H1 (cell line): ENCODE measurements around the gene CEBPG. TPM values are rescaled to one million over a fixed set of nuclear protein-coding genes. Genes with fewer than 3 reads are reported as not detected.

Experiments used
- CTCF ChIA-PET: fragments of 300-600 bp; sonication (Branson Sonifier 250); formaldehyde crosslinking; loops from one replicate; lab custom pipeline; 2021; ENCODE audit not compliant: partially characterized antibody; lab: Charles Lee
- POLR2A ChIA-PET: fragments of 300-600 bp; sonication (Branson Sonifier 250); formaldehyde crosslinking; loops from one replicate; lab custom pipeline; 2021; ENCODE audit warnings: inconsistent platforms; ENCODE audit not compliant: partially characterized antibody; lab: Charles Lee
- DNase-seq, 2 experiments: peaks; one replicate each; pipeline versions ENCODE4 v3.0.0 to v3.0.0-alpha.2; 2010 to 2022; ENCODE audit warnings: low spot score in 2 of 2, low read depth in 1 of 2, mixed read lengths in 1 of 2
- FAIRE-seq: peaks from 2 replicates; lab custom pipeline; 2011; peaks lifted over from hg19 to GRCh38; lab: Jason Lieb, UNC
- H2AFZ ChIP-seq: 2 replicates; pipeline ENCODE4 v1.8.1; 2012; ENCODE audit warnings: low read length, inconsistent platforms
- H2AK5ac ChIP-seq: 2 replicates; pipeline ENCODE4 v1.6.1; 2013; ENCODE audit warnings: low read depth, low read length
- H2BK120ac ChIP-seq: replicated peaks from 2 replicates; pipeline ENCODE3; 2013; ENCODE audit warnings: low read depth, low read length, inconsistent platforms
- H2BK12ac ChIP-seq: 2 replicates; pipeline ENCODE4 v1.6.1; 2013; ENCODE audit warnings: low read depth, low read length
- H2BK15ac ChIP-seq: 2 replicates; pipeline ENCODE4 v1.6.1; 2013; ENCODE audit warnings: low read length
- H2BK20ac ChIP-seq: 2 replicates; pipeline ENCODE4 v1.6.1; 2013; ENCODE audit warnings: low read length
- H2BK5ac ChIP-seq: 2 replicates; pipeline ENCODE4 v1.6.1; 2013; ENCODE audit warnings: low read depth, low read length
- H3K14ac ChIP-seq: 2 replicates; pipeline ENCODE4 v1.6.1; 2013; ENCODE audit warnings: inconsistent platforms; ENCODE audit not compliant: insufficient read length
- H3K18ac ChIP-seq: 2 replicates; pipeline ENCODE4 v1.6.1; 2013; ENCODE audit warnings: low read length; ENCODE audit errors: extremely low read depth
- H3K23ac ChIP-seq: 2 replicates; pipeline ENCODE4 v1.6.1; 2013; ENCODE audit warnings: inconsistent platforms; ENCODE audit not compliant: insufficient read length
- H3K23me2 ChIP-seq: 2 replicates; pipeline ENCODE4 v1.6.1; 2013; ENCODE audit warnings: low read depth, low read length
- H3K27ac ChIP-seq: 2 replicates; pipeline ENCODE4 v1.6.1; 2011; ENCODE audit warnings: low read depth, low read length, inconsistent platforms
- H3K27me3 ChIP-seq, 4 experiments: replicated peaks in 1 of 4; 1 replicate in 1 of 4; 2 replicates in 3 of 4; pipeline versions ENCODE4 v1.6.1 to v1.8.1; 2011 to 2013; ENCODE audit warnings: low read length in 3 of 4, mild to moderate bottlenecking in 3 of 4, inconsistent platforms in 2 of 4, mixed read lengths in 2 of 4, moderate library complexity in 1 of 4; ENCODE audit not compliant: control insufficient read depth in 3 of 4, insufficient read depth in 3 of 4; ENCODE audit errors: extremely low read depth in 1 of 4
- H3K36me3 ChIP-seq, 4 experiments: 2 replicates each; pipeline versions ENCODE4 v1.6.1 to v1.8.1; 2011 to 2013; ENCODE audit warnings: mild to moderate bottlenecking in 4 of 4, low read length in 3 of 4, moderate library complexity in 2 of 4, control low read depth in 1 of 4, inconsistent platforms in 1 of 4; ENCODE audit not compliant: insufficient read depth in 4 of 4, control insufficient read depth in 2 of 4
- H3K4ac ChIP-seq: replicated peaks from 2 replicates; pipeline ENCODE3; 2013; ENCODE audit warnings: low read length, low read depth, mixed read lengths, inconsistent platforms; ENCODE audit not compliant: insufficient read length
- H3K4me1 ChIP-seq, 4 experiments: replicated peaks in 1 of 4; 1 replicate in 1 of 4; 2 replicates in 3 of 4; pipeline versions ENCODE4 v1.6.1 to v1.8.1; 2011 to 2013; ENCODE audit warnings: low read length in 3 of 4, inconsistent platforms in 2 of 4, mixed read lengths in 1 of 4; ENCODE audit not compliant: insufficient read depth in 4 of 4, control insufficient read depth in 3 of 4
- H3K4me2 ChIP-seq, 2 experiments: 2 replicates each; pipeline versions ENCODE4 v1.6.1 to v1.8.1; 2011 to 2013; ENCODE audit warnings: low read depth in 2 of 2, low read length in 2 of 2, control low read depth in 1 of 2, inconsistent platforms in 1 of 2, mild to moderate bottlenecking in 1 of 2; ENCODE audit not compliant: insufficient read depth in 1 of 2
- H3K4me3 ChIP-seq, 4 experiments: fragments of 200-600, 300-600 bp in 1 of 4; sonication (generic), shearing (Covaris generic), sonication (Bioruptor Twin) in 1 of 4; 2 replicates each; pipeline versions ENCODE4 v1.5.1 to v1.8.1; 2011 to 2016; ENCODE audit warnings: low read length in 4 of 4, low read depth in 3 of 4, control low read depth in 2 of 4, inconsistent platforms in 2 of 4, mild to moderate bottlenecking in 2 of 4, mixed read lengths in 1 of 4, moderate library complexity in 1 of 4; ENCODE audit not compliant: insufficient read depth in 2 of 4; ENCODE audit errors: extremely low read depth in 1 of 4
- H3K56ac ChIP-seq: replicated peaks from 2 replicates; pipeline ENCODE3; 2013; ENCODE audit warnings: low read depth, mild to moderate bottlenecking, mixed read lengths, low read length, inconsistent platforms; ENCODE audit not compliant: insufficient read length
- H3K79me1 ChIP-seq: 2 replicates; pipeline ENCODE4 v1.6.1; 2013; ENCODE audit warnings: low read depth, low read length, control low read depth
- H3K79me2 ChIP-seq, 2 experiments: 2 replicates each; pipeline versions ENCODE4 v1.6.1 to v1.8.1; 2012 to 2013; ENCODE audit warnings: low read length in 2 of 2, mild to moderate bottlenecking in 2 of 2, inconsistent platforms in 1 of 2; ENCODE audit not compliant: insufficient read depth in 2 of 2, control insufficient read depth in 1 of 2
- H3K9ac ChIP-seq, 4 experiments: replicated peaks in 1 of 4; 1 replicate in 1 of 4; 2 replicates in 3 of 4; pipeline versions ENCODE4 v1.6.1 to v1.8.1; 2011 to 2013; ENCODE audit warnings: low read depth in 3 of 4, low read length in 3 of 4, control low read depth in 2 of 4, mild to moderate bottlenecking in 2 of 4, moderate library complexity in 2 of 4, inconsistent platforms in 1 of 4; ENCODE audit errors: extremely low read depth in 1 of 4
- H3K9me3 ChIP-seq, 2 experiments: 2 replicates each; pipeline versions ENCODE4 v1.6.1 to v1.8.1; 2012 to 2013; ENCODE audit warnings: mild to moderate bottlenecking in 2 of 2, moderate library complexity in 2 of 2, control low read depth in 1 of 2, inconsistent platforms in 1 of 2, low read depth in 1 of 2, low read length in 1 of 2, mixed read lengths in 1 of 2; ENCODE audit not compliant: insufficient read depth in 2 of 2
- H4K20me1 ChIP-seq, 2 experiments: replicated peaks in 1 of 2; 2 replicates each; pipeline versions ENCODE3 to v1.8.1; 2011 to 2013; ENCODE audit warnings: inconsistent platforms in 2 of 2, low read length in 2 of 2, mild to moderate bottlenecking in 1 of 2; ENCODE audit not compliant: insufficient read depth in 2 of 2, control insufficient read depth in 1 of 2
- H4K5ac ChIP-seq: 2 replicates; pipeline ENCODE4 v1.6.1; 2013; ENCODE audit warnings: low read length, low read depth, mixed read lengths, inconsistent platforms; ENCODE audit not compliant: insufficient read length
- H4K8ac ChIP-seq: 2 replicates; pipeline ENCODE4 v1.8.0; 2013; ENCODE audit warnings: mild to moderate bottlenecking, moderate library complexity, low read length, inconsistent platforms; ENCODE audit not compliant: insufficient read depth; ENCODE audit errors: extremely low read depth
- H4K91ac ChIP-seq: replicated peaks from 2 replicates; pipeline ENCODE3; 2013; ENCODE audit warnings: low read length, mixed read lengths, inconsistent platforms; ENCODE audit not compliant: insufficient read length
- RBBP5 ChIP-seq: IDR thresholded peaks from 2 replicates; pipeline ENCODE4 v1.7.1; 2012; ENCODE audit warnings: low read depth, mild to moderate bottlenecking, inconsistent platforms, low read length, moderate library complexity, borderline replicate concordance
- SAP30 ChIP-seq: fragments of 300-600 bp; sonication (generic); IDR thresholded peaks from 2 replicates; pipeline ENCODE4 v1.7.1; 2012; ENCODE audit warnings: low read length, moderate library complexity, mild to moderate bottlenecking, inconsistent platforms; ENCODE audit not compliant: insufficient read depth, insufficient replicate concordance
- TAF1 ChIP-seq: IDR thresholded peaks from 2 replicates; pipeline ENCODE4 v1.6.1; 2011; ENCODE audit warnings: mild to moderate bottlenecking, low read depth, low read length
- TEAD4 ChIP-seq: IDR thresholded peaks from 2 replicates; pipeline ENCODE4 v1.6.1; 2012; ENCODE audit warnings: low read depth, low read length, inconsistent platforms, mixed read lengths
- WGBS, 2 experiments: shearing (Covaris generic) in 1 of 2; methylation state at CpG; one replicate each; pipeline versions ENCODE4 v1.1.6 to v1.1.7; 2013 to 2015; ENCODE audit warnings: low lambda C conversion rate in 2 of 2, mixed read lengths in 2 of 2, inconsistent platforms in 1 of 2, low coverage in 1 of 2, missing lambda C conversion rate in 1 of 2; ENCODE audit not compliant: insufficient replicate concordance in 2 of 2, insufficient coverage in 1 of 2, insufficient read length in 1 of 2; ENCODE audit errors: extremely low coverage in 1 of 2, missing lambda C conversion rate in 1 of 2; 5-methylcytosine and 5-hydroxymethylcytosine counted together
- polyA plus RNA-seq, 7 experiments: library from polyadenylated mRNA; depleted of rRNA in 3 of 7; stranded (reverse) in 5 of 7; unstranded in 2 of 7; fragments of >200 nt in 5 of 7; fragments of 200-250 nt in 2 of 7; gene quantifications; 1 replicate in 5 of 7; 2 replicates in 1 of 7; 4 replicates in 1 of 7; pipeline versions ENCODE4 v1.2.1 to v1.2.3, GENCODE V29; 2011 to 2013; ENCODE audit warnings: missing spikeins in 2 of 7, mixed read lengths in 2 of 7
- total RNA-seq: library from RNA; stranded (reverse); fragmentation: NEBNext Ultra II Directional; extraction: Animal tissue kit (Norgen Biotek cat#: 25700); gene quantifications from 2 replicates; pipeline ENCODE4 v1.2.1, GENCODE V29; 2021

CEBPG gene
- total and polyA plus RNA-seq, 2 of the 8 experiments (the other 6 are each of a cell fraction or from before 2014, with no cell fraction given) = 12.3 to 35.4 TPM

GRCh38 chr19:33395561-33396550 is 22.3 kb downstream of the CEBPG start:
- Histone ChIP-seq H2BK120ac (no peak overlapping the region), H3K18ac (no peak overlapping the region), H2BK15ac (no peak overlapping the region), H4K5ac (no peak overlapping the region), H3K9ac (no peak overlapping the region), H3K79me1 (no peaks in the 10 kb centered on the region; the same call in 1 of the 2 replicates), H3K14ac (no peak overlapping the region), H3K23ac (no peak overlapping the region), H3K27ac (no peak overlapping the region), H4K8ac (no peak overlapping the region), H3K9me3 (no peaks in the 10 kb centered on the region), H3K4ac (no peak overlapping the region), H3K36me3 (no peaks in the 10 kb centered on the region), H3K4me2 (no peak overlapping the region), H2BK5ac (no peak overlapping the region), H2BK20ac (no peak overlapping the region), H3K4me1 (peaks cover 0 to 14% (median 8%) of the 10 kb centered on the region in 4 experiments; a peak in 4 of 7 replicates), H3K27me3 (no peaks in the 10 kb centered on the region), H4K20me1 (peaks cover 4 to 14% of the 10 kb centered on the region in 2 experiments), H4K91ac (no peak overlapping the region), H2AK5ac (no peak overlapping the region), H2BK12ac (no peak overlapping the region), H3K23me2 (no peaks in the 10 kb centered on the region), H2AFZ (no peak overlapping the region), H3K79me2 (no peaks in the 10 kb centered on the region), H3K4me3 (no peak overlapping the region), H3K56ac (no peak overlapping the region)
- POLR2A ChIA-PET = interaction anchor here (0.9 to 2.6 kb wide), 6 partner anchors 8 to 98 kb away, joined by 3 to 13 read pairs (median 4); partner anchors contain the start of gene CEBPG
- CTCF ChIA-PET = interaction anchor here (0.5 to 24.5 kb wide), 12 partner anchors 9 to 382 kb away, joined by 3 to 426 read pairs (median 4); no protein-coding TSS in a partner anchor
- FAIRE-seq = no peak
- no peak for TF ChIP-seq SAP30
- TF ChIP-seq RBBP5 = no peak
- TF ChIP-seq TAF1 = no peak
- no peak for TF ChIP-seq TEAD4
- 90% methylated on average over 20 of the region's 31 CpGs; no CpG with 5 or more reads in 1 of the 2 experiments for WGBS, 2 experiments
- DNase-seq = no peak
